OCI-LY1 (cell line): Measurements from ENCODE around the gene HMGN2.

Experiments
- H2AFZ ChIP-seq: fragments of 200-600 bp; sonication (generic), shearing (Covaris generic); 2 replicates; pipeline ENCODE4 v1.6.0; 2014; ENCODE audit warnings: antibody characterized with exemption, mild to moderate bottlenecking, low read length
- H3F3A ChIP-seq: fragments of 200-600 bp; sonication (generic), shearing (Covaris generic); 2 replicates; pipeline ENCODE4 v1.6.0; 2014; ENCODE audit warnings: mild to moderate bottlenecking, antibody characterized with exemption, low read length, moderate library complexity; ENCODE audit not compliant: insufficient read depth
- H3K27ac ChIP-seq: fragments of 200-600 bp; sonication (generic); 2 replicates; pipeline ENCODE4 v1.5.1; 2014; ENCODE audit warnings: low read length, mixed run types, mild to moderate bottlenecking, low read depth; ENCODE audit not compliant: poor library complexity, severe bottlenecking
- H3K27me3 ChIP-seq: fragments of 200-600 bp; sonication (generic); 2 replicates; pipeline ENCODE4 v1.6.0; 2014; ENCODE audit warnings: antibody characterized with exemption, mild to moderate bottlenecking, low read length, moderate library complexity; ENCODE audit not compliant: insufficient read depth
- H3K36me3 ChIP-seq: fragments of 200-600 bp; sonication (generic); 2 replicates; pipeline ENCODE4 v1.6.1; 2014; ENCODE audit warnings: mild to moderate bottlenecking, antibody characterized with exemption, low read length, moderate library complexity, mixed read lengths; ENCODE audit not compliant: insufficient read depth
- H3K4me1 ChIP-seq: fragments of 200-600 bp; sonication (generic); 2 replicates; pipeline ENCODE4 v1.5.1; 2014; ENCODE audit warnings: mild to moderate bottlenecking, low read length, moderate library complexity; ENCODE audit not compliant: insufficient read depth, severe bottlenecking
- H3K4me2 ChIP-seq: fragments of 200-600 bp; sonication (generic), shearing (Covaris generic); 2 replicates; pipeline ENCODE4 v1.6.1; 2014; ENCODE audit warnings: low read length
- H3K4me3 ChIP-seq: fragments of 200-600 bp; sonication (generic); 2 replicates; pipeline ENCODE4 v1.5.1; 2014; ENCODE audit warnings: low read length, low read depth, mild to moderate bottlenecking, mixed read lengths; ENCODE audit not compliant: poor library complexity, severe bottlenecking
- H3K79me2 ChIP-seq: fragments of 200-600 bp; shearing (Covaris generic); 2 replicates; pipeline ENCODE4 v1.6.1; 2016; ENCODE audit warnings: mixed run types, low read length, mixed read lengths; ENCODE audit not compliant: insufficient read depth
- H3K9ac ChIP-seq: fragments of 200-600 bp; sonication (generic), shearing (Covaris generic); 2 replicates; pipeline ENCODE4 v1.6.1; 2014; ENCODE audit warnings: mild to moderate bottlenecking, low read length, mixed read lengths
- H3K9me2 ChIP-seq: fragments of 200-600 bp; sonication (generic), shearing (Covaris generic); 2 replicates; pipeline ENCODE4 v1.6.1; 2014; ENCODE audit warnings: low read depth, mild to moderate bottlenecking, low read length, mixed read lengths
- H3K9me3 ChIP-seq: fragments of 200-600 bp; shearing (Covaris generic); 2 replicates; pipeline ENCODE4 v1.6.1; 2014; ENCODE audit warnings: low read length, mixed read lengths
- H4K20me1 ChIP-seq: fragments of 200-600 bp; sonication (generic), shearing (Covaris generic); 2 replicates; pipeline ENCODE4 v1.6.0; 2016; ENCODE audit warnings: mild to moderate bottlenecking, low read length; ENCODE audit not compliant: insufficient read depth
- CTCF ChIP-seq: fragments of 200-600 bp; sonication (generic), shearing (Covaris generic); IDR thresholded peaks from 2 replicates; pipeline ENCODE4 v1.5.1; 2017; ENCODE audit warnings: mild to moderate bottlenecking, antibody characterized with exemption, low read length, moderate library complexity, mixed read lengths
- EZH2 ChIP-seq: fragments of 200-600 bp; sonication (generic), shearing (Covaris generic); IDR thresholded peaks from 2 replicates; pipeline ENCODE4 v1.8.0; 2017; ENCODE audit warnings: borderline replicate concordance, mixed run types, mild to moderate bottlenecking, antibody characterized with exemption, low read length, moderate library complexity, mixed read lengths

Gene HMGN2

GRCh38 chr1:26469558-26469957, 2.7 kb upstream of the HMGN2 start:
- Histone ChIP-seq H3K27ac (no peak overlapping the region), H4K20me1 (no peaks in the 10 kb centered on the region), H3K4me3 (no peak overlapping the region), H3K36me3 (peaks cover 54% of the 10 kb centered on the region), H3K9me3 (no peaks in the 10 kb centered on the region), H3K4me1 (peaks cover 29% of the 10 kb centered on the region), H3K27me3 (no peaks in the 10 kb centered on the region), H3K9ac (no peak overlapping the region), H3F3A (peaks cover 2% of the 10 kb centered on the region), H3K4me2 (no peak overlapping the region), H3K9me2 (no peaks in the 10 kb centered on the region), H3K79me2 (peaks cover 7% of the 10 kb centered on the region), H2AFZ (no peak overlapping the region)
- TF ChIP-seq CTCF = no peak
- no peak for TF ChIP-seq EZH2

GRCh38 chr1:26470878-26471497, 1.3 kb upstream of the HMGN2 start:
- no peak for TF ChIP-seq CTCF
- TF ChIP-seq EZH2 = no peak
- Histone ChIP-seq H3K9me2 (no peaks in the 10 kb centered on the region), H3K9ac (peak overlapping the region; percentile 100), H3K27me3 (no peaks in the 10 kb centered on the region), H3K4me1 (peaks cover 35% of the 10 kb centered on the region), H3K9me3 (no peaks in the 10 kb centered on the region), H3F3A (peaks cover 7% of the 10 kb centered on the region), H3K4me2 (peak overlapping the region; percentile 92), H3K4me3 (peak overlapping the region; percentile 81), H4K20me1 (no peaks in the 10 kb centered on the region), H3K27ac (peak overlapping the region; percentile 71), H3K79me2 (peaks cover 7% of the 10 kb centered on the region), H2AFZ (no peak overlapping the region), H3K36me3 (peaks cover 48% of the 10 kb centered on the region)

GRCh38 chr1:26471498-26472319, 531 bp upstream of the HMGN2 start:
- H3K79me2 ChIP-seq = peaks cover 7% of the 10 kb centered on the region
- peak overlapping the region; percentile 71 for H3K27ac ChIP-seq
- H4K20me1 ChIP-seq = no peaks in the 10 kb centered on the region
- H3K9ac ChIP-seq = peak overlapping the region; percentile 100
- peaks cover 38% of the 10 kb centered on the region for H3K4me1 ChIP-seq
- H3K9me3 ChIP-seq = no peaks in the 10 kb centered on the region
- H3K9me2 ChIP-seq = no peaks in the 10 kb centered on the region
- peaks cover 48% of the 10 kb centered on the region for H3K36me3 ChIP-seq
- H3K4me3 ChIP-seq = peak overlapping the region; percentile 81
- peak overlapping the region; percentile 92 for H3K4me2 ChIP-seq
- no peak overlapping the region for H2AFZ ChIP-seq
- TF ChIP-seq EZH2 (no peak), CTCF (no peak)
- no peaks in the 10 kb centered on the region for H3K27me3 ChIP-seq
- H3F3A ChIP-seq = peaks cover 14% of the 10 kb centered on the region
